GM18907 (cell line): Measurements from ENCODE around the gene IFNA8.
"Not testable (repeated sequence)": the region's sequence is repeated elsewhere in the genome, so short reads cannot be mapped to it uniquely, and the experiment has no call there.

Experiments used
- ATAC-seq: cut with Tn5 transposase; IDR thresholded peaks from one replicate; pipeline ENCODE4 v1.9.1; 2021; ENCODE audit warnings: mild to moderate bottlenecking, moderate library complexity; ENCODE audit not compliant: unreplicated experiment

Gene IFNA8

DNA sequence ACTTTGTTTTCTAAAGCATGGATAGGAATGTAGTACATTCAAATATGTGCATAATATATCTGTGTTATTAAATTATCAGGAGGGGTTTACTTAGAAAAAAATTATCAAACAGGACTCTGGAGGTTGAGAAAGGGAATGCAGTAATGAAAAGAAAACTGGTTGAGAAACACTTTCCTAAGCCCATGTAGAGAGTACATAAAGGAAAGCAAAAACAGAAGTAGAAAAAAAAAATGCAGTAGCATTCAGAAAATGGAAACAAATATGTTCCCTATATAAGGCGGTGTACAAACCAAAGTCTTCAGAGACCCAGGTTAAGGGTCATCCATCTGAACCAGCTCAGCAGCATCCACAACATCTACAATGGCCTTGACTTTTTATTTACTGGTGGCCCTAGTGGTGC is at the start of gene IFNA8:
Gene IFNA8 (plus strand): TSS at position 301 of the 400 bp plus-strand sequence. CDS start 60 bp downstream, at position 361.
- ATAC-seq = no peak

- no peak for ATAC-seq
Observed at GRCh38 chr9:21362287-21362686, 46.6 kb upstream of the IFNA8 start.

- peak; percentile 90 for ATAC-seq
Observed at GRCh38 chr9:21367169-21367568, 41.7 kb upstream of the IFNA8 start.

GRCh38 chr9:21367957-21368356 is 41.0 kb upstream of the IFNA8 start, which contains the start of gene IFNA13:
Gene IFNA13 (minus strand): TSS chr9:21368057. CDS start chr9:21368010, 47 bp downstream.
- ATAC-seq = no peak

DNA sequence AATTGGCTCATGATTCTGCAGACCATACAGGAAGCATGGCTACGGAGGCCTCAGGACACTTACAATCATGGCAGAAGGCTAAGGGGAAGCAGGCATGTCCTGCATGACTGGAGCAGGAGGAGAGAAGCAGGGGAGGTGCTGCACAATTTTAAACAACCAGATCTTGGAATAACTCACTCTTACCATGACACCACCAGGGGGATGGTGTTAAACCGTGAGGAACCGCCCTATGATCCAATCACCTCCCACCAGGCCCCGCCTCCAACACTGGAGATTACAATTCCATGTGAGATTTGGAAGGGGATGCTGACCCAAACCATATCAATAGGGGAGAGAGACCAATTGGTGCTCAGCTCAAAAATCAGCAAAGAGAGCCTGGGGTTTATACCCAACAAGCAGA is 37.5 kb upstream of the IFNA8 start:
- not testable (repeated sequence) for ATAC-seq

- ATAC-seq = peak; percentile 96
Observed at GRCh38 chr9:21381448-21382339, 27.2 kb upstream of the IFNA8 start.

GRCh38 chr9:21383627-21384026 is 25.3 kb upstream of the IFNA8 start:
- ATAC-seq = no peak

DNA sequence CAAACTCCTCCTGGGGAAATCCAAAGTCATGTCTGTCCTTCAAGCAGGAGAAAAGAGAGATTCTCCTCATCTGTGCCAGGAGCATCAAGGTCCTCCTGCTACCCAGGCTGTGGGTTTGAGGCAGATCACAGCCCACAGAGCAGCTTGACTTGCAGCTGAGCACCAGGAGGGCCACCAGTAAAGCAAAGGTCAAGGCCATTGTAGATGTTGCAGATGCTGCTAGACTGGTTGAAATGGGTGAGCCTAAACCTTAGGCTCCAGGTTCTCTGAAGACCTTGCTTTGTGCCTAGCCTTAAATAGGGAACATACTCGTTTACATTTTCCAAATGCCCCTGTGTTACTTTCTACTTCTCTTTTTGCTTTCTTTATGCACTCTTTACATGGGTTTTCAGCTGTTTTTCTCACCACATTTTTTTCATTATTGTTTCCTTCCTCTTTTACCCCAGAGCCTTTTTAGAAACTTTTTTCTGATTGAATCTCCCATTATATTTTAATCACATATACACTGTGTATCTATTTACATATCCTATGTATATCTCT is 23.7 kb upstream of the IFNA8 start, which contains the start of gene IFNA2:
Gene IFNA2 (minus strand): TSS at position 268 of the 540 bp plus-strand sequence. CDS start 69 bp downstream, at position 199.
- peak; percentile 20 for ATAC-seq

DNA sequence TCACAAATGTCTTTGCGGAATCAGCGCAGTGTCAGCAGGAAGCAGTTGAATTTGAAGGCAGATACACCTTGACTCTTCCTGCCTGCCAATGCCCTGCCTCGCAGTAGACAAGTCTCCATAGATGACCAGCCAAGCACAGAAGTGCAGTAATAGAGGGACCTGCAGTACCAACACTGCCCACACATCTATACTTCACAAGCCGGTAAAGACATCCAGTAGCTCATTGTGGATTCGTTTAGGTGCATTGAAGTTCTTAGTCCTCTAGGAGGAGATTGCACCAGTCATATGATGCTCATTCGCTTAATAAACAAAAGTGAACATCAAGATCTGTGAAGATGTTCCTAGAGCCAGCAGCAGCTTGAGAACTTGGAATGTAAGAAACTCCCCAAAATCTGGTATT is 16.6 kb upstream of the IFNA8 start:
- peak; percentile 85 for ATAC-seq

- peak; percentile 76 for ATAC-seq
Observed at GRCh38 chr9:21395778-21396717, 12.9 kb upstream of the IFNA8 start.

GRCh38 chr9:21398955-21399489 is 9.9 kb upstream of the IFNA8 start:
- ATAC-seq = no peak

DNA sequence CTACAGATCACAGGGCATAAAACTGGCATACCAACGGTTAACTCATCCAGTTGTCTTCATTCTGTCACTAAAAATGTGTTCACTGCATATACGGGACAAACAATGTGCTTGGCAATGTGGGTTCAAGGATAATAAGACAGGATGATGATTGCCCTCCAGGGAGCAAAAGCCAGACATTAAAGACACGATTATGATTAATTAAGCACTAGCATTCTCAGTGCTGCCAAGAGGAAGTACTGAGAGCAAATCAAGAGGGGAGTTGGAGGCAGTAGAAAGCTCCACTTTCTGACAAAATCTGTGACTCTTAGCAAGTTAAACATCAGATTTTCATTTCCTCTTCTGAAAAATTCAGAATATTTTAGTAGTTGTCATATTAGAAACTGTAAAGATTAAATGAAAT is 9.0 kb upstream of the IFNA8 start:
- ATAC-seq = no peak

GRCh38 chr9:21402386-21403251 is 6.3 kb upstream of the IFNA8 start:
- ATAC-seq = peak; percentile 86

DNA sequence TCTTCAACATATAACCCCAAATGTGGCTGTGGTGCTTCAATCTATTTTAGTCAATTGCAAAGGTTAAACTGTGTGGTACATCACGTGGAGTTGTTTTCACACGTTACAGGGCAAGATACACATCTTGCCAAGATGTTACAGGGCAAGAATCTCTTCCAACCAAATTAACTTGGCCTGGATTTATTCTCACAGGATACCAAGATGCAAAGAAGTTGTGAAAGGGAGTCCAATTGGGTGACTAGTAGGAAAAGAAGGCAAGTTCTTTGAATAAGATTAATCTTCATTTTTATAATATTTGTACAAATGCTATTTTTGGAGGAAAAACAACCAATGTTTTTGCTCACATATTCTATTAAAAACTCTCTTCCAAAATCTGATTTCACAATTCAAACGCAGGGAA is 4.8 kb upstream of the IFNA8 start:
- no peak for ATAC-seq

DNA sequence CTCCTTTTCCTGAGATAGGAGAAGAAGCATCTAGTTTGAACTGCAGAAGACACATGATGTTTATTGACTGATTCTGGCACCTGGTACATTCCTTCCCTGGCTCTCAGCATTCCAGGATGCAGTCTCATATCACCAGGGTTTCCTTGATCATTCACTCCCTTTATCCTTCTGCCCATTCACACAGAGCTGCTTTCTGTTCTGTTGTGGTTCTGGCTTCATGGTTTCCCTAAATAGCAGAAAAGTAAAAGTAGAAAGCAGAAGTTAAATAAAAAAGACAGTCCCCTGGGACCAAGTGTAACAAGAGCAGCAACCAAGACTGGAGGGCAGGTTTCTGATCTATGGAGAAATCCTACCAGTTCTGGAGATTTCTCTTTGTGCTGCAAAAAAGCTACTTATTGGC is 3.2 kb downstream of the IFNA8 start:
- ATAC-seq = peak; percentile 53

DNA sequence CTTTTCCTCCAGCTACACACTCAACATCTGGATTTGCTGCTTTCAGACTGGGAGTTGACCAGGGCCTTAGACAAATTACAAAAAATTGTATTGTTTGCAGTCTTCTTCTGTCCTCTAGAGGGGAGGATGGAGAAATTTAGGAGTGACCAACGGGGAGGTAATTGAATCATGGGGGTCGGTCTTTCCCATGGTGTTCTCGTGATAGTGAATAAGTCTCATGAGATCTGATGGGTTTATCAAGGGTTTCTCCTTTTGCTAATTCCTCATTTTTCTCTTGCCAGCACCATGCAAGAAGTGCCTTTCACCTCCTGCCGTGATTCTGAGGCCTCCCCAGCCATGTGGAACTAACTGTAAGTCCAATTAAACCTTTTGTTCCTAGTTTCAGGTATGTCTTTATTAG is 4.2 kb downstream of the IFNA8 start:
- no peak for ATAC-seq

DNA sequence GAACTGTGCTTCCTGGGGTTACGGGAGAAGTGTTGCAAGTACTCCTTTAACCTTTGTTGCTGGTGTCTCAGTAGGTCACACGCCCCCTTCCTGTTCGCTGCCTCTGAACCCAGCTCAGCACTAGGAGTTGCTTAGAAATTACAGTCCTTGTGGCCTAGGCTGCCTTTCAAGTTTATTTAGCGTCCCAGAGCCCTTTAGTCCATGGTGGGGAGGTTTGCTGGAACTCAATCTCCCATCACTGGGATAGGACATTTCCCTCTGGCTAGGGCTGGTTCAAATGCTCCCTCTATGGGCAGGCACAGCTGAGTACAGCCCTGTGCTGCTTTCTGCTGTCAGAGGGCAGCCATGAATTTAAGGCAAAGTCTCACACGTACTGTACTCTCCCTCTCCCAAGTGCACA is 4.7 kb downstream of the IFNA8 start:
- ATAC-seq = no peak

DNA sequence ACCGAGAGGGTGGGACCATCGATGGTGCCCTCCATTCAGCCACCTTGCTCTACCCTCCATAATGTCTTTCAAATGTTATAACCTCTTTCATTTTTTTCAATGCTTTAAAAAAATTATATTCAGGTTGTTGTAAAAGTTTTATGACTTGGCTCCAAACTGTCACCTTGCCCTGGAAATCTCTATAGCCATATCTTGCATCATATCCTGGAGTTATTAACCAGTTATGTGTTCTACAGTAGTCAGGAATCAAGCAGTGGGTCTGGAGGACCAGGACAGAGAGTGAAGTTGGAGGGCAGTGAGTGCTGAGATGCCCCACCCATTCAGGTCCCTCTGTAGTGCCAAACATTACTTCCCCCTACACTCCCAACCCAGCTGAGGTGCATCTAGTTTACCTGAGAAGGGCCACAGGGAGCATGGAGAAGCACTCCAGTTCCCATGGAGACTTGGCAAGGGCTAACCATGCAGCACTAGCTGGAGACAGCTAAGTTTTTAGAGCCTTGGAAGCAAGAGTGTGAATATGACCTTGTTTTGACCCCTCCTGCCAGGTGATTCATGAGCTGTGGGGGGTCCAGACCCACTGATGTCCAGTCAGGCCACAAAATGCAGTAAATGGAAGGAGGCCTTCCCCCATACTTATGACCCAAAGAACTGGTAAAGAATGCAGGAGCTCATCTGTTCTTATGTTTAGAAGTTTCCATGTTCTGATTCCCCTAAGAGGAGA is 5.5 kb downstream of the IFNA8 start:
- no peak for ATAC-seq
